Smooth muscle cell (in vitro differentiated cells): ENCODE results near the gene COTL1. TPM values are rescaled to one million over a fixed set of nuclear protein-coding genes. Genes with fewer than 3 reads are reported as not detected.

ENCODE experiments used
- DNase-seq: peaks from one replicate; lab custom pipeline; 2025; ENCODE audit not compliant: unreplicated experiment; lab: John Stamatoyannopoulos, UW
- H2AFZ ChIP-seq: fragments of 200-600 bp; sonication (generic); 2 replicates; pipeline ENCODE4 v1.6.0; 2016; ENCODE audit warnings: antibody characterized with exemption, low read depth, mild to moderate bottlenecking
- H3F3A ChIP-seq: fragments of 200-600 bp; sonication (generic); 2 replicates; pipeline ENCODE4 v1.6.0; 2017; ENCODE audit warnings: antibody characterized with exemption, low read depth
- H3K27ac ChIP-seq: fragments of 200-600 bp; sonication (generic); 2 replicates; pipeline ENCODE4 v1.5.1; 2016; ENCODE audit warnings: low read depth, mild to moderate bottlenecking
- H3K27me3 ChIP-seq: fragments of 200-600 bp; sonication (generic); 2 replicates; pipeline ENCODE4 v1.6.1; 2016; ENCODE audit warnings: low read depth, mild to moderate bottlenecking
- H3K36me3 ChIP-seq: fragments of 200-600 bp; sonication (generic); 2 replicates; pipeline ENCODE4 v1.5.1; 2016; ENCODE audit warnings: low read depth
- H3K4me1 ChIP-seq: fragments of 200-600 bp; sonication (generic); 2 replicates; pipeline ENCODE4 v1.5.1; 2016; ENCODE audit warnings: low read depth
- H3K4me2 ChIP-seq: fragments of 200-600 bp; sonication (generic); 2 replicates; pipeline ENCODE4 v1.6.0; 2016; ENCODE audit warnings: mild to moderate bottlenecking
- H3K4me3 ChIP-seq: fragments of 200-600 bp; sonication (generic); 2 replicates; pipeline ENCODE4 v1.5.1; 2016; ENCODE audit warnings: mild to moderate bottlenecking
- H3K79me2 ChIP-seq: fragments of 200-600 bp; sonication (generic); 2 replicates; pipeline ENCODE4 v1.6.0; 2016; ENCODE audit warnings: low read depth, mild to moderate bottlenecking
- H3K9ac ChIP-seq: fragments of 200-600 bp; sonication (generic); 2 replicates; pipeline ENCODE4 v1.6.0; 2016; ENCODE audit warnings: low read depth
- H3K9me3 ChIP-seq: fragments of 200-600 bp; sonication (generic); replicated peaks from 2 replicates; pipeline ENCODE4 v1.5.1; 2016; ENCODE audit warnings: low read depth
- H4K20me1 ChIP-seq: fragments of 200-600 bp; sonication (generic); 2 replicates; pipeline ENCODE4 v1.6.0; 2016; ENCODE audit warnings: low read depth
- CTCF ChIP-seq: fragments of 200-600 bp; sonication (generic); IDR thresholded peaks from 2 replicates; pipeline ENCODE4 v1.5.1; 2017; ENCODE audit warnings: borderline replicate concordance, mild to moderate bottlenecking, antibody characterized with exemption; ENCODE audit not compliant: insufficient read depth, poor library complexity, severe bottlenecking
- WGBS: methylation state at CpG from one replicate; pipeline ENCODE4 v1.1.7; 2016; ENCODE audit warnings: low lambda C conversion rate; 5-methylcytosine and 5-hydroxymethylcytosine counted together
- polyA plus RNA-seq: library from polyadenylated mRNA; unstranded; fragments of >200 nt; fragmentation: Nextera tagmentation; extraction: Ambion mirVana; gene quantifications from 2 replicates; pipeline ENCODE4 v1.2.1, GENCODE V29; 2016
- total RNA-seq: library from RNA; depleted of rRNA; stranded (reverse); fragments of >200 nt; gene quantifications from 2 replicates; pipeline ENCODE4 v1.2.3, GENCODE V29; 2014

The COTL1 gene
- total and polyA plus RNA-seq, 2 experiments from 2014 or later: 81.2 to 233 TPM

DNA sequence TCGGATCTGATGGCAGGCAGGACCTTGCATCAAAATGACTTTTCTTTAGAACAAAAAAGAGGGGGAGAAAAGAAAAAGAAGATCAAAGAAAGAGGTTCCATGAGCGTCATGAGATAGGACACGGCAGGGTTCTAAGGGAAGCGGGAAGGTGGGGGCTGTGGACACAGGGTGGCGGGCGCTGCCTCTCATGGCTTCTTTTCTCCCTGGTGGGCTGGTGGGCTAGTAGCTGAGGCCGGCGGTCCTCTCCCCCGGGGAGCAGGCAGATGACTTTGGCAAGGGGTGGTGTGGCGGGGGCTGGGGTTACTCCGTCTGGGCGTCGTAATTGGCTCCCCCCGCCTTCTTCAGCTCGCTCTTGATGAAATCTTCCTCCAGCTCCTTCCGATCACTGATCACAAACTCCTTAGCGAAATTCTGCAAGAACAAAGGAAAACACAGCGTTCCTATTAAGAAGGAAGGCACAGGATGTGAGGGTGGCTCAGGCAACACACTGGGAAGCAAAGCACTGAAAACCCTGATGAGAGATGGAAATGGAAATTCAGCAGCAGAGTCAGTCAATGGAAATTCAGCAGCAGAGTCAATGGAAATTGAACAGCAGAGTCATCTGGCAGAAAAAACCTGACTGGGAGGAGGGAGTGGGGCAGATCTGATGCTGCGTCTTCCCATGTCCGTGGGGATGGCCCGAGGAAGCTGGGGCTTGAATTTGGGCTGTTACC lies 51.2 kb downstream of the COTL1 start:
- Histone ChIP-seq H3K4me3 (no peak overlapping the region), H3K27me3 (no peaks in the 10 kb centered on the region), H3K4me1 (no peaks in the 10 kb centered on the region), H3K27ac (no peak overlapping the region), H3K9ac (no peak overlapping the region), H3F3A (no peaks in the 10 kb centered on the region), H3K9me3 (no peaks in the 10 kb centered on the region), H3K4me2 (no peak overlapping the region), H3K79me2 (peaks cover 9% of the 10 kb centered on the region), H2AFZ (no peak overlapping the region), H4K20me1 (no peaks in the 10 kb centered on the region), H3K36me3 (no peaks in the 10 kb centered on the region)
- no peak for TF ChIP-seq CTCF
- WGBS: 92% methylated on average over 21 of the region's 21 CpGs
- DNase-seq: no peak

GRCh38 chr16:84565669-84566495 lies 52.0 kb downstream of the COTL1 start:
- Histone ChIP-seq H3K9ac (no peak overlapping the region), H3F3A (no peaks in the 10 kb centered on the region), H4K20me1 (no peaks in the 10 kb centered on the region), H3K4me1 (no peaks in the 10 kb centered on the region), H3K27ac (no peak overlapping the region), H3K4me3 (no peak overlapping the region), H3K36me3 (no peaks in the 10 kb centered on the region), H3K79me2 (peaks cover 6% of the 10 kb centered on the region), H3K9me3 (no peaks in the 10 kb centered on the region), H3K27me3 (no peaks in the 10 kb centered on the region), H3K4me2 (no peak overlapping the region), H2AFZ (no peak overlapping the region)
- no peak for TF ChIP-seq CTCF
- 97% methylated on average over 22 of the region's 22 CpGs for WGBS
- DNase-seq: no peak

DNA sequence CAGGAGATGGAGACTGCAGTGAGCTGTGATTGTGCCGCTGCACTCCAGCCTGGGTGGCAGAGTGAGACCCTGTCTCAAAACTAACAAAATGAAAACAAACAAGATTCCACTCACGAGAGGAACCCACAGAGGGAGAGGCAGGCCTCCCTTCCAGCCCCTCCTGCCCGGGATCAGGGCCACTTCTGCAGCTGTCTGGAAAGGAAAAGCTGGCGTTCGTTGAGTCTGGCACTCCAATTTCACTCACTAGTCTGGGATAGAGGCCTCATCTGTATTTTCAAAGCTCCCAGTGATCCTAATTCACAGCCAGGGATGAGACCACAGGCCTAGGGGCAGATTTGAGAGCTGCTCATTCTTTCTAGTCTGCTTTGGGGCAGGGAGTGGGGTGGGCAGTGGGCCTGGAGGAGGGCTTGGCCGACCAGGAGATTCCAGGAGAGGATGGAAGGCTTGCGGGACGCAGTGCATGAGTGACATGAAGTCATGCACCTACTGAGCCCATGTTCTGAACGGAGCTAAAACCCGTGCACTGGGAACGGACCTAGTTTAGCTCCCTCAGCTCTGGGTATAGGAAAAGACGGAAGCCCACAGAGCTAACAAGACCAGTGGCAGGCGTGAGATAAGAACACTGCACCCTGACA lies 54.0 kb downstream of the COTL1 start:
- Histone ChIP-seq H3K36me3 (no peaks in the 10 kb centered on the region), H4K20me1 (no peaks in the 10 kb centered on the region), H3K79me2 (no peaks in the 10 kb centered on the region), H3K9me3 (no peaks in the 10 kb centered on the region), H3K4me2 (no peak overlapping the region), H3K9ac (no peak overlapping the region), H3F3A (no peaks in the 10 kb centered on the region), H3K27ac (no peak overlapping the region), H3K4me1 (no peaks in the 10 kb centered on the region), H3K27me3 (no peaks in the 10 kb centered on the region), H2AFZ (no peak overlapping the region), H3K4me3 (no peak overlapping the region)
- no peak for TF ChIP-seq CTCF
- no peak for DNase-seq
- 89% methylated on average over 13 of the region's 13 CpGs for WGBS
